Measurements from ENCODE around the gene LONP1. TPM values are rescaled to one million over a fixed set of nuclear protein-coding genes. Genes with fewer than 3 reads are reported as not detected.

LONP1 gene
- total RNA-seq, 1 experiment from 2014 or later = 180 TPM

DNA sequence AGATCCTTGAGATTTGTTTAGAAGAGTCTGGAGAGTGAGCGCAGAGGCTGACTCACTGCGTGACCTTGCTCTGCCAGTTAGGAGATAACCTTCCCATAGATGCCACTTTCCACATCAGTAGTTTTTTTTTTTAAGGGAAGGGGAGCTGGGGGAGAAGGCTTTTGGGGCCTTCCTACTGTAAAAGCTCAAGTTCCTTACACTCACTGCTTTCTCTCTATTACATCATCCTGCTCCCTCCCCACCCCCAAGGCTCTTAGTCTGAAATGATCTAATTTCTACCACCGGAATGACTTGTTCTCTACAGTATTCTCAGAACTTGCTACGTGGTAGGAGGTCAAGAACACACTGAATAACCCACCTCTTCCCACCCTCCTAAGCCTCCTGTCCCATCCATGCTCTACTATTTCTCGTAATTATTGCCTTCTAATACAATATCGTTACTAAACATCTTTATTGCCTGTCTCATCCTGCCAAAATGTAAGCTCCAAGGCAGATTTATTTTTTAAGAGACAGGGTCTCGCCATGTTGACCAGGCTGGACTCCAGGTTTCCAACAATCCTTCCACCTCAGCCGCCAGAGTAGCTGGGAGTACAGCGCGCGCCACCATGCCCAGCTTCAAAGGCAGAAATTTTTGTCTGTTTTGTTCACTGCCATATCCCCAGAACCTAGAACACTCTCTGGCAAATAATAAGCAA is 1.2 kb downstream of the LONP1 start:
- DNase-seq (ENCODE audit: low read depth, low spot score) = peak; percentile 50
- H4K20me1 ChIP-seq (ENCODE audit: insufficient read depth) = peaks cover 5% of the 10 kb centered on the region; the same call in 1 of the 2 replicates
- H3K27me3 ChIP-seq (ENCODE audit: insufficient read depth, low read length) = no peaks in the 10 kb centered on the region
- H3K4me2 ChIP-seq (ENCODE audit: low read length) = peak overlapping the region; percentile 88
- H3K9me2 ChIP-seq (ENCODE audit: insufficient read depth) = no peaks in the 10 kb centered on the region
- intact Hi-C loops (cut with micrococcal nuclease) = no loop called here
- H3K36me3 ChIP-seq (ENCODE audit: control insufficient read depth in 1 of 2, insufficient read depth in 2 of 2, low read length in 2 of 2) = peaks cover 6 to 14% of the 10 kb centered on the region in 2 experiments; a peak in 2 of 4 replicates
- H3K4me1 ChIP-seq (ENCODE audit: control insufficient read depth in 1 of 2, insufficient read depth in 2 of 2, low read length in 2 of 2) = peaks cover 10 to 28% of the 10 kb centered on the region in 2 experiments
- H3K4me3 ChIP-seq (replicated peaks in 1 of 2; ENCODE audit: low read depth in 1 of 2, low read length in 2 of 2) = peak overlapping the region; percentile 99 to 100
- no peaks in the 10 kb centered on the region for H3K9me3 ChIP-seq (ENCODE audit: control insufficient read depth in 1 of 2, insufficient read depth in 1 of 2, low read depth in 1 of 2, low read length in 2 of 2)
- peaks cover 60% of the 10 kb centered on the region for H3K79me2 ChIP-seq (ENCODE audit: insufficient read depth, low read length)
- RAD21 ChIA-PET (ENCODE audit: low non-redundant PET in 1 of 2, low total read pairs in 2 of 2, uncharacterized antibody in 2 of 2, unreplicated experiment in 2 of 2) = no interaction called here
- BruUV-seq (replicated peaks) = TSS peak; percentile 99
- ATAC-seq = no peak
- CTCF ChIA-PET = interaction anchor here (1.5 kb wide), 2 partner anchors 29 to 32 kb away, joined by 6 to 7 read pairs; no protein-coding TSS in a partner anchor
- H2AFZ ChIP-seq (ENCODE audit: low read depth, low read length, poor library complexity, severe bottlenecking) = no peak overlapping the region
- POLR2A ChIA-PET = interaction anchor here (0.8 to 3.1 kb wide), 5 partner anchors 27 to 109 kb away, joined by 3 to 31 read pairs (median 5); partner anchors contain the start of gene RPL36
- peak overlapping the region; percentile 99 for H3K9ac ChIP-seq (ENCODE audit: low read length)
- TF ChIP-seq EZH2 (IDR thresholded peaks at IDR 0.05) (no peak), POLR2A (IDR thresholded peaks at IDR 0.05; ENCODE audit: borderline replicate concordance, extremely low read depth, insufficient read depth, insufficient read length) (peak; percentile 33), POLR2AphosphoS5 (IDR thresholded peaks at IDR 0.05; ENCODE audit: low read depth, low read length) (peak; percentile 82), ZNF274 (IDR thresholded peaks at IDR 0.05; ENCODE audit: low read depth, low read length) (no peak), CEBPB (IDR thresholded peaks at IDR 0.05; ENCODE audit: low read depth) (peak; percentile 82; the same call in 1 of the 2 replicates)
- peak overlapping the region; percentile 85 for H3K27ac ChIP-seq (ENCODE audit: low read depth, low read length)

DNA sequence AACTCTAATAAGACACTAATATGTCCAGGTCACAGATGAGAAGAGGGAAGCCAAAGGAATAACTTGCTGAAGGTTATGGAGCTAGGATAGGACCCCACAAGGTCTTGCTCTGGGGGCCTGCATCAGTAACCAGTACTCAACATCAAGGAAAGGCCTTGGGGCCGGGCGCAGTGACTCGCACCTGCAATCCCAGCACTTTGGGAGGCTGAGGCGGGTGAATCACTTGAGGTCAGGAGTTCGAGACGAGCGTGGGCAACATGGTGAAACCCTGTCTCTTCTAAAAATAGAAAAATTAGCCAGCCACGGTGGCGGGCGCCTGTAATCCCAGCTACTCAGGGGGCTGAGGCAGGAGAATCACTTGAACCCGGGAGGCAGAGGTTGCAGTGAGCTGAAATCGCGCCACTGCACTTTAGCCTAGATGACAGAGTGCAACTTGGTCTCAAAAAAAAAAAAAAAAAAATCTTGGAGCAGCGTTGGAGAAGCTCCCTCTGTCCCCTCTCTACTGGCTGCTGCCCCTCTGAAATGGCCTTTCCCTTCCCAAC is 1.8 kb downstream of the LONP1 start:
- no peak for TF ChIP-seq RAD21 (IDR thresholded peaks at IDR 0.05; ENCODE audit: low read depth)
- H3K9me3 ChIP-seq (ENCODE audit: control insufficient read depth in 1 of 2, insufficient read depth in 1 of 2, low read depth in 1 of 2, low read length in 2 of 2) = no peaks in the 10 kb centered on the region
- DNase-seq (ENCODE audit: low read depth, low spot score) (no peak), ATAC-seq (no peak)
- peaks cover 10 to 28% of the 10 kb centered on the region in 2 experiments for H3K4me1 ChIP-seq (ENCODE audit: control insufficient read depth in 1 of 2, insufficient read depth in 2 of 2, low read length in 2 of 2)
- H3K9ac ChIP-seq (ENCODE audit: low read length) = peak overlapping the region; percentile 99
- no TSS peak for BruUV-seq (replicated peaks)
- H3K36me3 ChIP-seq (ENCODE audit: control insufficient read depth in 1 of 2, insufficient read depth in 2 of 2, low read length in 2 of 2) = peaks cover 11 to 20% of the 10 kb centered on the region in 2 experiments; a peak in 3 of 4 replicates
- RAD21 ChIA-PET (ENCODE audit: low non-redundant PET in 1 of 2, low total read pairs in 2 of 2, uncharacterized antibody in 2 of 2, unreplicated experiment in 2 of 2) = no interaction called here
- no peaks in the 10 kb centered on the region for H3K27me3 ChIP-seq (ENCODE audit: insufficient read depth, low read length)
- peaks cover 5% of the 10 kb centered on the region; the same call in 1 of the 2 replicates for H4K20me1 ChIP-seq (ENCODE audit: insufficient read depth)
- CTCF ChIA-PET = interaction anchor here (1.5 kb wide), 2 partner anchors 28 to 31 kb away, joined by 6 to 7 read pairs; no protein-coding TSS in a partner anchor
- H3K79me2 ChIP-seq (ENCODE audit: insufficient read depth, low read length) = peaks cover 65% of the 10 kb centered on the region
- intact Hi-C loops (cut with micrococcal nuclease) = no loop called here
- H3K27ac ChIP-seq (ENCODE audit: low read depth, low read length) = peak overlapping the region; percentile 85
- peak overlapping the region; percentile 99 to 100 for H3K4me3 ChIP-seq (replicated peaks in 1 of 2; ENCODE audit: low read depth in 1 of 2, low read length in 2 of 2)
- POLR2A ChIA-PET = interaction anchor here (0.8 to 3.1 kb wide), 4 partner anchors 27 to 110 kb away, joined by 3 to 31 read pairs (median 5); partner anchors contain the start of gene RPL36
- no peak overlapping the region for H2AFZ ChIP-seq (ENCODE audit: low read depth, low read length, poor library complexity, severe bottlenecking)
- H3K4me2 ChIP-seq (ENCODE audit: low read length) = peak overlapping the region; percentile 88
- no peaks in the 10 kb centered on the region for H3K9me2 ChIP-seq (ENCODE audit: insufficient read depth)
